ENCODE measurements around the gene FNBP1.
A peak's percentile ranks its signal among the peaks of the same experiment; 100 is the strongest.

Gene FNBP1

GRCh38 chr9:130028493-130029222 is 14.3 kb downstream of the FNBP1 start:
- DNase-seq (ENCODE audit: low read depth) = no peak
- H3K4me3 ChIP-seq (ENCODE audit: low read depth, low read length) = no peak overlapping the region
- no peak for TF ChIP-seq CTCF (IDR thresholded peaks at IDR 0.05; ENCODE audit: low read depth, low read length, missing control alignments)

DNA sequence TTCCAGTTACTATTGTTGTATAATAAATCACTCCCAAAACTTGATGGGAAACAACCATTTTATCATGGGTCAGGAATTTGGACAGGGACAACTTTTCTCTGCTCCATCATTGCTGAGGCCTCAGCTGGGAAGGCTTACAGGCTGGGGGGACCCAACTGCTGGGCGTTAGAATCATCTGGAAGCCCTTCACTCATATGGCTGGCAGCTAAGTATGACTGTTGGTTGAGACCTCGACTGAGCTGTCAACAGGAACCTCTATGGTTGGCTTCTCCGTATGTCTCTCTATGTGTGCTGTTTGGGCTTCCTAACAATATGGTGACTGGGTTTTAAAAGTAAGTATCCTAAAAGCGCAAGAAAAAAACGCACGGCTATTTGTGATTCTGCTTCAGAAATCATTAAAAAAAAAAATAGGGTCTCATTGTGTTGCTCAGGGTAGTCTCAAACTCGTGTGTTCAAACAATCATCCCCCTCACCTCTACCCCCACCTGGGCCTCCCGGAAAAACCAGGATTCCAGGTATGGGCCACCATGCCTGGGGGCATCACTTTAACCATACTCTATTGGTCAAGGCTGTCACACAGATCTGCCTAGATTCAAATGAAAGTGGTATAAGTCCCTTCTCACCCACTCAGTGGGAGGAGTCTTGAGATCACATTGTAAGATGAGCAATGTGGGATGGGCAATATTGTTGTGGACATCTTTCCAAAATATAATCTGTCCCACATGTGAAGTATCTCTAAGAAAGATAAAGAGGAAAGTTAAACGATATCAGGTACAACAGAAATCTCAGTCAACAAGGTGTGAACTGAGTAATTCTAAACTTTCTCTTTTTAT is 15.2 kb downstream of the FNBP1 start:
- no peak overlapping the region; the same call in 1 of the 2 replicates for H3K4me3 ChIP-seq (ENCODE audit: low read depth, low read length)
- TF ChIP-seq CTCF (IDR thresholded peaks at IDR 0.05; ENCODE audit: low read depth, low read length, missing control alignments) = no peak

GRCh38 chr9:130026583-130027340 is 16.2 kb downstream of the FNBP1 start:
- TF ChIP-seq CTCF (IDR thresholded peaks at IDR 0.05; ENCODE audit: low read depth, low read length, missing control alignments) = no peak
- DNase-seq (ENCODE audit: low read depth) = no peak
- H3K4me3 ChIP-seq (ENCODE audit: low read depth, low read length) = peak overlapping the region; percentile 24; the same call in 1 of the 2 replicates

More for the DNA sequence above, 15.2 kb downstream of the FNBP1 start:
- no peak for DNase-seq (ENCODE audit: low read depth)

- peak overlapping the region; percentile 33; the same call in 1 of the 2 replicates for H3K4me3 ChIP-seq (ENCODE audit: low read depth, low read length)
- no peak for TF ChIP-seq CTCF (IDR thresholded peaks at IDR 0.05; ENCODE audit: low read depth, low read length, missing control alignments)
- no peak for DNase-seq (ENCODE audit: low read depth)
Observed at GRCh38 chr9:130024597-130024994, 18.4 kb downstream of the FNBP1 start.

GRCh38 chr9:130023994-130024596 is 18.9 kb downstream of the FNBP1 start:
- TF ChIP-seq CTCF (IDR thresholded peaks at IDR 0.05; ENCODE audit: low read depth, low read length, missing control alignments) = no peak
- DNase-seq (ENCODE audit: low read depth) = no peak
- H3K4me3 ChIP-seq (ENCODE audit: low read depth, low read length) = peak overlapping the region; percentile 33; the same call in 1 of the 2 replicates

GRCh38 chr9:130023144-130023787 is 19.7 kb downstream of the FNBP1 start:
- DNase-seq (ENCODE audit: low read depth) = no peak
- peak overlapping the region; percentile 33 for H3K4me3 ChIP-seq (ENCODE audit: low read depth, low read length)

More at GRCh38 chr9:130023144-130023787, 19.7 kb downstream of the FNBP1 start:
- TF ChIP-seq CTCF (IDR thresholded peaks at IDR 0.05; ENCODE audit: low read depth, low read length, missing control alignments) = no peak

Measured in GM12864 (cell line).